ENCODE measurements around the gene GPR148. TPM values are rescaled to one million over a fixed set of nuclear protein-coding genes. Genes with fewer than 3 reads are reported as not detected.

The GPR148 gene
- total RNA-seq, 1 donor from 2014 or later, result not detected

DNA sequence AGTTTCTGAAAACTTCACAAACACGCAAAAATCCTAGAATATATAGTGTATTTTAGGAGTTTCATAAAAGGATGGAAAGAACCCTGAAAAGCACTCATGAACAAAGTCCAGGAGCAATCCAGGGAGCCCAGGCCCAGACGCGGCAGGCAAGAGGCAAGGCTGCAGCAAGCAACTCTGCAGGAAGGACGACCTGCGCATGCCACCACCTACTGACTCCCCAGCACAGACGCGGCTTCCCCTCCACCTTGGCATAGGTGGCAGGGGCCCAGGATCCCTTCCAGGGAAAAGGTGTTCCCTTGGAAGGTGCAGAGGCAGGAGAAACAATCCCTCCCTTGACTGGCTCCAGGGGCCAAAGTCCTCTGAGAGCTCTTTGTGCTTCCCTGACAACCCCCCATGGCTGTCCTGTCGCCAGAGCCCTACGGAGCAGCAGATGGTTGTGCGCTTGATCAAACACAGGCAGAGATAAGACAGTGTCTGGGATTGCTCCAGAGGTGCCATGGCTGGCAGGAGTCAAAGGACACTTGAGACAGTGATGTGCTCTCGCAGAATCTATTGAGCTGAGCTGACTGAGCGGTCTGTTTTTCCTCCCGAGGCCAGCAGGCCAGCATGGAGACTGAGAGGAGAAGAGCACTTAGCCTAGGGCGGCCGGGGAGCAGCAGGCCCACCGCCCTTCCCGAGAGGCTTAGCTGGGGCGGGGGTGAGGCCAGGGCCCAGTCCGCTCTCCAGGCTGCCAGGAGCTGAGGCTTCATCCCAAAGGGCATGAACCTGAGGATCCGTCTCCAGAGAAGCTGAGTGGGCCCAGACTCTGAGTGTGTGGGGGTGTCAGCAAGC is 15.6 kb downstream of the GPR148 start:
- H3K36me3 Mint-ChIP-seq, result no peaks in the 10 kb centered on the region
- TF ChIP-seq, protein P1, sequence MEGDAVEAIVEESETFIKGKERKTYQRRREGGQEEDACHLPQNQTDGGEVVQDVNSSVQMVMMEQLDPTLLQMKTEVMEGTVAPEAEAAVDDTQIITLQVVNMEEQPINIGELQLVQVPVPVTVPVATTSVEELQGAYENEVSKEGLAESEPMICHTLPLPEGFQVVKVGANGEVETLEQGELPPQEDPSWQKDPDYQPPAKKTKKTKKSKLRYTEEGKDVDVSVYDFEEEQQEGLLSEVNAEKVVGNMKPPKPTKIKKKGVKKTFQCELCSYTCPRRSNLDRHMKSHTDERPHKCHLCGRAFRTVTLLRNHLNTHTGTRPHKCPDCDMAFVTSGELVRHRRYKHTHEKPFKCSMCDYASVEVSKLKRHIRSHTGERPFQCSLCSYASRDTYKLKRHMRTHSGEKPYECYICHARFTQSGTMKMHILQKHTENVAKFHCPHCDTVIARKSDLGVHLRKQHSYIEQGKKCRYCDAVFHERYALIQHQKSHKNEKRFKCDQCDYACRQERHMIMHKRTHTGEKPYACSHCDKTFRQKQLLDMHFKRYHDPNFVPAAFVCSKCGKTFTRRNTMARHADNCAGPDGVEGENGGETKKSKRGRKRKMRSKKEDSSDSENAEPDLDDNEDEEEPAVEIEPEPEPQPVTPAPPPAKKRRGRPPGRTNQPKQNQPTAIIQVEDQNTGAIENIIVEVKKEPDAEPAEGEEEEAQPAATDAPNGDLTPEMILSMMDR (IDR thresholded peaks at IDR 0.05; ENCODE audit: unreplicated experiment), result no peak
- no peaks in the 10 kb centered on the region for H3K4me1 Mint-ChIP-seq
- no peaks in the 10 kb centered on the region for H3K9me3 Mint-ChIP-seq
- DNase-seq (ENCODE audit: low spot score in 2 of 2, unreplicated experiment in 2 of 2), result no peak
- H3K27me3 Mint-ChIP-seq (ENCODE audit: low read depth), result peaks cover 56% of the 10 kb centered on the region
- H3K4me3 Mint-ChIP-seq, result no peak overlapping the region
- H3K27ac Mint-ChIP-seq, result no peak overlapping the region

DNA sequence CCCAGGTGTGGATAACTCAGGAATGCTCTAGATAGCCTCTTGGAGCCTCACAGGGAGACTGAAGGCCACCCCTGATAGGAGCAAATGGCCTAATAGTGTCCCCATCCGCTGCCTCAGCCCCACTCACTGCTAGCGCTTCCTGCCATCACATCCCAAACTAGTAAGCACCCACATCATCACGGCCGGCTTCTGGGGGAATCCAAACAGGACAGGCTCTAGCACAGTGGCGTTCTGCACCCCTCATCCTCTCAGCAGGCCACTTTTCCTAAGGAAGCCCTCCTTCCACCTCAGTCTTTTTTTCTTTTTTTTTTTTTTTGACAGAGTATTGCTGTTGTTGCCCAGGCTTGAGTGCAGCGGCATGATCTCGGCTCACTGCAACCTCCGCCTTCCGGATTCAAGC is 20.2 kb downstream of the GPR148 start:
- no peak for DNase-seq (ENCODE audit: low spot score in 2 of 2, unreplicated experiment in 2 of 2)
- no peaks in the 10 kb centered on the region for H3K36me3 Mint-ChIP-seq
- TF ChIP-seq, protein P1 (IDR thresholded peaks at IDR 0.05; ENCODE audit: unreplicated experiment), result no peak
- H3K4me3 Mint-ChIP-seq, result no peak overlapping the region
- no peaks in the 10 kb centered on the region for H3K9me3 Mint-ChIP-seq
- no peak overlapping the region for H3K27ac Mint-ChIP-seq
- no peaks in the 10 kb centered on the region for H3K4me1 Mint-ChIP-seq
- peaks cover 57% of the 10 kb centered on the region for H3K27me3 Mint-ChIP-seq (ENCODE audit: low read depth)

DNA sequence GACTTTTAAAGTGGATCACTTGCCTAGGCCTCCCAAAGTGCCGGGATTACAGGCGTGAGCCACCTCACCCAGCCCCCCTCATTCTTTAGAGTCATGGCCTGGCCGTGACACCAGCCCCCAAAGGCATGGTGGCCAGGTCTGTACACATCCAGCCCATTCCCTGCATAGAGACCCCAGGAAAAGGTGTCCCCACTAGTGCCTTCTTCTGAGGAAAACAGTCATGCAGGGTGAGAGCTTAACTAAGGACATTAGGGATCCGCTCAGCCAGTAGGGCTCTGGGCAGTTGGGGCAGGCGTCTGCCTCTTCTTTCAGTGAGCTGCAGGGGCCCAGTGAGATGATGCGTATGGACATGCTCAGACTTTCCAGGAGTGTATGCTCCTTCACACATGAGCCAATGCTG is 20.8 kb downstream of the GPR148 start:
- TF ChIP-seq, protein P1 (IDR thresholded peaks at IDR 0.05; ENCODE audit: unreplicated experiment), result no peak
- no peaks in the 10 kb centered on the region for H3K36me3 Mint-ChIP-seq
- peaks cover 57% of the 10 kb centered on the region for H3K27me3 Mint-ChIP-seq (ENCODE audit: low read depth)
- H3K9me3 Mint-ChIP-seq, result no peaks in the 10 kb centered on the region
- no peak for DNase-seq (ENCODE audit: low spot score in 2 of 2, unreplicated experiment in 2 of 2)
- no peak overlapping the region for H3K4me3 Mint-ChIP-seq
- H3K4me1 Mint-ChIP-seq, result no peaks in the 10 kb centered on the region
- no peak overlapping the region for H3K27ac Mint-ChIP-seq

DNA sequence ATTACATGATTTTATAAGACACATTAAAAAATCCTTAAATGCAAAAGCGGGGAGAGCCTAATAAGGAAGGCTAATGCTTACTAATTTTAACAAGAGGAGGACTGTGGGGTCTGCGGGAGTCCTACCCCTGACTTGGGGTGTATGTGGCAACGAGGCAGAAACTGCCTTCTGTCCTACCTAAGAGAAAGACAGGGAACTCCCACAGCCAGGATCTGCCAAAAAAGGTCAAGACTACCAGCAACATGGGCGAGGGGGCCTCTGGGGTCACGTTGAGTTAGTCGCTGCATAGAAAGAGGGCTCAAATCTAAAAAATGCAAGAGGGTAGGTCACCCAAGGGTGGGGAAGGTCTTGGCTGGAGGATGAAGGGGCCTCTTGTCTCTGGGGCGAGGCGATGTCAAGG is 25.9 kb downstream of the GPR148 start:
- no peaks in the 10 kb centered on the region for H3K36me3 Mint-ChIP-seq
- DNase-seq (ENCODE audit: low spot score in 2 of 2, unreplicated experiment in 2 of 2), result no peak
- peaks cover 2% of the 10 kb centered on the region for H3K4me1 Mint-ChIP-seq
- H3K4me3 Mint-ChIP-seq, result peak overlapping the region; percentile 58
- H3K27ac Mint-ChIP-seq, result no peak overlapping the region
- peaks cover 77% of the 10 kb centered on the region for H3K27me3 Mint-ChIP-seq (ENCODE audit: low read depth)
- TF ChIP-seq, protein P1 (IDR thresholded peaks at IDR 0.05; ENCODE audit: unreplicated experiment), result no peak
- no peaks in the 10 kb centered on the region for H3K9me3 Mint-ChIP-seq

DNA sequence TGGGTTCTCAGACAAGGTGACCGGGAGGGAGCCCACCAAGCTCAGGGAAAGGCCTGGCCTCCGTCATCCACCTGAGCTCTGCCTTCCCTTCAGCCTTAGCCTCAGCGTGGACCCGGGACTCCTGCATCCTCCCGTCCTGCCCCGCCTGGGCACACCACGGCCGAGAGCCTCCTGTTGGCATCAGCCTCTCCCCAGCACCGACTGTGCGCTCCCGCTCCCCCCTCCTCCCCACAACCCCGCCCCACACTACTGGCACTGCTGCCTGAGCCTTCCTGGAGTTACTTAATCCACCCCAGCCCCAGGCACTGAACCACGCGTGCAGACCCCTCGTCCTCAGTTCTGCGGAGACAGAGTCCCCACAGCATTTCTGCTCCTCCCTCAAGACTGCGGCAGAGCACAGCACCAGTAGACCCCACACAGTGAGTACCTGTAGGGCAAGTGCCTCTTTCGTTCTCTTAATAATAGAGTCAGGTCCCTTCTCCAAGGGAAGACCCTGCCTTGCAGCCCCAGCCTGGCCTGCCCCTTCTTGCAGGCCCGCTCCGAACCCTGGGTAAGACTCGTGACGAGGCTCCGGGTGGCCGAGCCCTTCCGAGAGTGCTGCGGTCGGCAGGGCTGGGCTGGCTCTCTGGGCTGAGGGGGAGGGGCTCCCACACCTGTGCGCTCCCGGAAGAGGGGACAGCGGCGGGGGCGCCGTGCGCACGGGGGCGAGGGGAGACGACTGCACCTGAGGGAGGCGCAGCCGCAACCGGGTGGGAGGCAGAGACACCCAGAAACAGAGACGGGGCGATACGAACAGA is 26.6 kb downstream of the GPR148 start, which contains the start of gene AMER3:
Gene AMER3 (plus strand): TSS at position 285 of the 797 bp plus-strand sequence. CDS start 6,533 bp downstream, outside the sequence.
- DNase-seq (ENCODE audit: low spot score in 2 of 2, unreplicated experiment in 2 of 2), result no peak
- Mint-ChIP-seq H3K27ac (no peak within 1 kb of the TSS), H3K36me3 (no peaks in the 10 kb centered on the region), H3K4me1 (peaks cover 2% of the 10 kb centered on the region), H3K9me3 (no peaks in the 10 kb centered on the region), H3K4me3 (peak within 1 kb of the TSS; percentile 58), H3K27me3 (ENCODE audit: low read depth) (peaks cover 83% of the 10 kb centered on the region)
- TF ChIP-seq, protein P1 (IDR thresholded peaks at IDR 0.05; ENCODE audit: unreplicated experiment), result no peak
